Measurements from ENCODE around the gene KRTAP5-11. TPM values are rescaled to one million over a fixed set of nuclear protein-coding genes. Genes with fewer than 3 reads are reported as not detected.
"Not testable (repeated sequence)": the region's sequence is repeated elsewhere in the genome, so short reads cannot be mapped to it uniquely, and the experiment has no call there.

Gene KRTAP5-11
- total RNA-seq, 2 experiments from 2014 or later: not detected

- Histone ChIP-seq H2AFZ (ENCODE audit: low read length) (no peak overlapping the region), H3K4me3 (ENCODE audit: low read depth, low read length, poor library complexity, severe bottlenecking) (no peak overlapping the region), H3K4me1 (ENCODE audit: insufficient read depth, low read length, poor library complexity, severe bottlenecking) (no peaks in the 10 kb centered on the region), H3K27ac (ENCODE audit: low read depth, low read length, poor library complexity, severe bottlenecking) (no peak overlapping the region), H3K36me3 (ENCODE audit: insufficient read depth, low read length) (no peaks in the 10 kb centered on the region), H3K9me2 (ENCODE audit: insufficient read depth, low read length) (no peaks in the 10 kb centered on the region), H3K4me2 (ENCODE audit: low read length) (no peak overlapping the region), H3K79me2 (ENCODE audit: insufficient read depth, low read depth, low read length) (no peaks in the 10 kb centered on the region), H3K9me3 (ENCODE audit: low read length) (no peaks in the 10 kb centered on the region), H4K20me1 (ENCODE audit: insufficient read depth, low read length) (no peaks in the 10 kb centered on the region)
- ChIA-PET CTCF (ENCODE audit: unreplicated experiment) (no interaction called here), POLR2A (no interaction called here)
- no TSS peak for BruUV-seq (replicated peaks)
- intact Hi-C loops (cut with micrococcal nuclease; ENCODE audit: unreplicated experiment): no loop called here
- DNase-seq (ENCODE audit: low spot score): no peak
- TF ChIP-seq EZH2phosphoT487 (IDR thresholded peaks at IDR 0.05; ENCODE audit: borderline replicate concordance, low read depth, low read length): no peak
- TF ChIP-seq CTCF (conservative IDR thresholded peaks at IDR 0.05; ENCODE audit: low read length): no peak
Observed at GRCh38 chr11:71568704-71569349, 13.8 kb downstream of the KRTAP5-11 start.

GRCh38 chr11:71567633-71568032 lies 15.0 kb downstream of the KRTAP5-11 start:
- H3K79me2 ChIP-seq (ENCODE audit: insufficient read depth, low read depth, low read length); H4K20me1 ChIP-seq (ENCODE audit: insufficient read depth, low read length); DNase-seq (ENCODE audit: low spot score); CTCF ChIA-PET (ENCODE audit: unreplicated experiment); BruUV-seq (replicated peaks); H2AFZ ChIP-seq (ENCODE audit: low read length); H3K36me3 ChIP-seq (ENCODE audit: insufficient read depth, low read length); H3K9me2 ChIP-seq (ENCODE audit: insufficient read depth, low read length); H3K27ac ChIP-seq (ENCODE audit: low read depth, low read length, poor library complexity, severe bottlenecking); POLR2A ChIA-PET; H3K4me3 ChIP-seq (ENCODE audit: low read depth, low read length, poor library complexity, severe bottlenecking); H3K4me2 ChIP-seq (ENCODE audit: low read length); H3K4me1 ChIP-seq (ENCODE audit: insufficient read depth, low read length, poor library complexity, severe bottlenecking); H3K9me3 ChIP-seq (ENCODE audit: low read length); intact Hi-C loops (cut with micrococcal nuclease; ENCODE audit: unreplicated experiment): not testable (repeated sequence)

GRCh38 chr11:71566626-71567599 lies 15.8 kb downstream of the KRTAP5-11 start:
- H2AFZ ChIP-seq (ENCODE audit: low read length); H3K4me3 ChIP-seq (ENCODE audit: low read depth, low read length, poor library complexity, severe bottlenecking); BruUV-seq (replicated peaks); H3K9me3 ChIP-seq (ENCODE audit: low read length); H3K79me2 ChIP-seq (ENCODE audit: insufficient read depth, low read depth, low read length); DNase-seq (ENCODE audit: low spot score); intact Hi-C loops (cut with micrococcal nuclease; ENCODE audit: unreplicated experiment); H3K9me2 ChIP-seq (ENCODE audit: insufficient read depth, low read length); POLR2A ChIA-PET; H3K36me3 ChIP-seq (ENCODE audit: insufficient read depth, low read length); CTCF ChIA-PET (ENCODE audit: unreplicated experiment); H4K20me1 ChIP-seq (ENCODE audit: insufficient read depth, low read length); H3K27ac ChIP-seq (ENCODE audit: low read depth, low read length, poor library complexity, severe bottlenecking); H3K4me2 ChIP-seq (ENCODE audit: low read length); H3K4me1 ChIP-seq (ENCODE audit: insufficient read depth, low read length, poor library complexity, severe bottlenecking): not testable (repeated sequence)
